ENCODE measurements around the gene CEP290.

The CEP290 gene, protein sequence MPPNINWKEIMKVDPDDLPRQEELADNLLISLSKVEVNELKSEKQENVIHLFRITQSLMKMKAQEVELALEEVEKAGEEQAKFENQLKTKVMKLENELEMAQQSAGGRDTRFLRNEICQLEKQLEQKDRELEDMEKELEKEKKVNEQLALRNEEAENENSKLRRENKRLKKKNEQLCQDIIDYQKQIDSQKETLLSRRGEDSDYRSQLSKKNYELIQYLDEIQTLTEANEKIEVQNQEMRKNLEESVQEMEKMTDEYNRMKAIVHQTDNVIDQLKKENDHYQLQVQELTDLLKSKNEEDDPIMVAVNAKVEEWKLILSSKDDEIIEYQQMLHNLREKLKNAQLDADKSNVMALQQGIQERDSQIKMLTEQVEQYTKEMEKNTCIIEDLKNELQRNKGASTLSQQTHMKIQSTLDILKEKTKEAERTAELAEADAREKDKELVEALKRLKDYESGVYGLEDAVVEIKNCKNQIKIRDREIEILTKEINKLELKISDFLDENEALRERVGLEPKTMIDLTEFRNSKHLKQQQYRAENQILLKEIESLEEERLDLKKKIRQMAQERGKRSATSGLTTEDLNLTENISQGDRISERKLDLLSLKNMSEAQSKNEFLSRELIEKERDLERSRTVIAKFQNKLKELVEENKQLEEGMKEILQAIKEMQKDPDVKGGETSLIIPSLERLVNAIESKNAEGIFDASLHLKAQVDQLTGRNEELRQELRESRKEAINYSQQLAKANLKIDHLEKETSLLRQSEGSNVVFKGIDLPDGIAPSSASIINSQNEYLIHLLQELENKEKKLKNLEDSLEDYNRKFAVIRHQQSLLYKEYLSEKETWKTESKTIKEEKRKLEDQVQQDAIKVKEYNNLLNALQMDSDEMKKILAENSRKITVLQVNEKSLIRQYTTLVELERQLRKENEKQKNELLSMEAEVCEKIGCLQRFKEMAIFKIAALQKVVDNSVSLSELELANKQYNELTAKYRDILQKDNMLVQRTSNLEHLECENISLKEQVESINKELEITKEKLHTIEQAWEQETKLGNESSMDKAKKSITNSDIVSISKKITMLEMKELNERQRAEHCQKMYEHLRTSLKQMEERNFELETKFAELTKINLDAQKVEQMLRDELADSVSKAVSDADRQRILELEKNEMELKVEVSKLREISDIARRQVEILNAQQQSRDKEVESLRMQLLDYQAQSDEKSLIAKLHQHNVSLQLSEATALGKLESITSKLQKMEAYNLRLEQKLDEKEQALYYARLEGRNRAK (N-terminal part only)
- total RNA-seq: 49.0 to 111 (median 70.6) reads per million in 9 experiments

DNA sequence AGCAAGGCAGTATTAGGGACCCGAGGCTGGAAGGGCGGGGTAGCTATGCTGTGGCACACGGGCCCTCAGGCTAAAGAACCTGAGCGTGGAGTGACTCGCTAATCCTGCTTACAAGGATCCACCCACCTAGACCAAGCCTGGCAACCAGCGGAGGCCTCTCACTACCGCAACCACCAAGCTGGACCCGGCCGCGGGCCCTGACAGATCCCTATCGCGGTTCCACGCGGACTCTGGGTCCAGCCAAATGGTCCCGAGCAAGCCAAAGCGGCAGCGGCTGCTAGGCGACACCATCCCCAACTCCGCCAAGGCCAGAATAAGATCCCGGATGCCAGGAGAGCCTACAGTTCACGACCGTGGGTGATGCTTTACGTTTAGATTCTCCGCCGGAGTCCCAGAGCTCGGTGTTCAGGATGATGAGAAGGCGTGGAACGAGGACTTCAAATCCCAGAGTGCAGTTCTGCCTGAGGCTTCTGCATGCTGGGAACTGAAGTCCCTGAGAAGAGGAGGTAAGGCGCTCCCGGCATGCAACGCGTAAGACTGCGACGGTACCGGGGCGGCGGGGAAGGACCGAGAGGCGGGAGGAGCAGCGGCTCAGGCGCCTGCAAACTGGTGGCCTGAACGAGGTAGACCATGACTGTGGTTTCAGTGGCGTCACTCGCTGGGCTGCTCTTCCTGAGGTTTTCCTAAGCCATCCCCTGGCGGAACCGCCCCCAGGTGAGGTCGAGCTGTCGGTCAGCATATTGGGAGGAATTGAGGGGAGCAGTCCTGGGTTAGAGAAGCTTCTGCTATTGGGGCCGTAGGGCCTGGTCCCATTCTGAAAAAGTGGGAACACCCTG lies at the start of gene CEP290, which contains the start of gene TMTC3:
Gene CEP290 (minus strand): TSS at position 315 of the 836 bp plus-strand sequence. CDS start 781 bp downstream, outside the sequence.
Gene TMTC3 (plus strand): TSS at position 534 of the 836 bp plus-strand sequence. CDS start 6,009 bp downstream, outside the sequence.
- H3K9me3 Mint-ChIP-seq: no peaks in the 10 kb centered on the region
- H3K4me1 Mint-ChIP-seq (ENCODE audit: low read depth in 2 of 2): peaks cover 24 to 45% of the 10 kb centered on the region in 2 donors
- H3K36me3 Mint-ChIP-seq (ENCODE audit: insufficient read depth): peaks cover 6% of the 10 kb centered on the region
- H3K27me3 Mint-ChIP-seq: no peaks in the 10 kb centered on the region
- peak within 1 kb of the TSS; percentile 94 to 97 for H3K27ac Mint-ChIP-seq
- ATAC-seq (replicated peaks) (peak; percentile 92), DNase-seq (peak; percentile 89 to 92 (median 91))
- peak within 1 kb of the TSS; percentile 91 to 93 for H3K4me3 Mint-ChIP-seq

DNA sequence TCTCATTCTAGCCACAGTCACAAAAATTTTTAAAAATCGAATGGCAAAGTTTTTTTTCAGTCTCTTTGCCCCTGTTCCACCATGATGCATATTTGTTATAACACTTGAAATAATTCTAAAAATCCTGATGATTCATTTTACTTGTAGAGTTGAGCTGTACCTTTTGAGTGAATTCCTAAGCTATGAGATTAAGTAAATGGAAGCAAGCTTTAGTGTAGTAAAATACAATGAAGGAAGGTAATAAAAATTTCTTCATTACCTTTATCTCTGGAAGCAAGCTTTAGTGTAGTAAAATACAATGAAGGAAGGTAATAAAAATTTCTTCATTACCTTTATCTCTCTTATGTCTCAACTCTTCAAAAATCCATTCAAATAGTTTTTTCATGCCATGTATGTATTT lies 46.3 kb upstream of the CEP290 start:
- H3K4me1 Mint-ChIP-seq (ENCODE audit: low read depth in 2 of 2): no peaks in the 10 kb centered on the region
- ATAC-seq (replicated peaks): no peak
- peaks cover 18% of the 10 kb centered on the region for H3K36me3 Mint-ChIP-seq (ENCODE audit: insufficient read depth)
- peak overlapping the region in 1 of 2 donors; percentile 41 for H3K27ac Mint-ChIP-seq
- no peak for DNase-seq
- H3K27me3 Mint-ChIP-seq: no peaks in the 10 kb centered on the region
- no peak overlapping the region for H3K4me3 Mint-ChIP-seq
- H3K9me3 Mint-ChIP-seq: no peaks in the 10 kb centered on the region

DNA sequence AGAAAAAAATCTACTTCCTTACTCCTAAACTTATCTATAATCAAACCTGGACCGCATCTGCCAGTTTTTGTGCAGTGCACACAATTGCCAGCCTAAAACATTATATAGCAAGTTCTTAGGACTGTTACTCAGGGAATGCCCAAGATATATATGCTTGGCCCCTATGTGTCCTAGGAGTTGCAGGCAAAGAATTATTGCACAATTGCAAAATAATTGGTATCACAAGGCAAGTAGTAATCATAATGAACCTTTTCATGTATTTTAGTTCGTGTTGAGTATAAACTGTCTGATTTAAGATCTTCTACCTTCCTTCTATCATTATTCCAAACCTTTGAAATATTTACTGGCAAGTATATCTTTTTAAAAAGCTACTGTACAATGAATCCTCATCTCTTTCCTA lies 45.7 kb upstream of the CEP290 start:
- ATAC-seq (replicated peaks) (no peak), DNase-seq (no peak)
- H3K4me1 Mint-ChIP-seq (ENCODE audit: low read depth in 2 of 2): no peaks in the 10 kb centered on the region
- H3K27ac Mint-ChIP-seq: peak overlapping the region in 1 of 2 donors; percentile 41
- no peak overlapping the region for H3K4me3 Mint-ChIP-seq
- peaks cover 18% of the 10 kb centered on the region for H3K36me3 Mint-ChIP-seq (ENCODE audit: insufficient read depth)
- no peaks in the 10 kb centered on the region for H3K27me3 Mint-ChIP-seq
- H3K9me3 Mint-ChIP-seq: no peaks in the 10 kb centered on the region

- H3K9me3 Mint-ChIP-seq: no peaks in the 10 kb centered on the region
- ATAC-seq (replicated peaks) (no peak), DNase-seq (no peak)
- H3K36me3 Mint-ChIP-seq (ENCODE audit: insufficient read depth): peaks cover 11% of the 10 kb centered on the region
- H3K4me3 Mint-ChIP-seq: no peak overlapping the region
- no peaks in the 10 kb centered on the region for H3K4me1 Mint-ChIP-seq (ENCODE audit: low read depth in 2 of 2)
- no peak overlapping the region for H3K27ac Mint-ChIP-seq
- no peaks in the 10 kb centered on the region for H3K27me3 Mint-ChIP-seq
These were observed 44.1 kb upstream of the CEP290 start for GRCh38 chr12:88185988-88186387.

DNA sequence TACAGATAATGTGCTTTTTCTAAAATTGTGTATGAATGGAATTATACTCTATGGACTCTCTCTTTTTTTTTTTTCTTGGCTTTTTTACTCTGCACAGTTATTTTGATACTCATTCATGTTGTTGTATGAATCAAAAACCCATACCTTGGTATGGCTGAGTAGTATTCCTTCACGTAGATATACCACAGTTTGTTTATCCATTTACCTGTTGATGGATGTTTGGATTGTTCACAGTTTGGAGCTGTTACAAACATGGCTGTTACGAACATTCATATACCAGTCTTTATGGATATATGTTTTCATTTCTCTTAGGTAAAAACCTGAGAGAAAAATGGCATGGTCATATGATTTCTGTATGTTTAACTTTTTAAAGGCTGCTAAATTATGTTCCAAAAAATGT lies 43.4 kb upstream of the CEP290 start:
- DNase-seq: no peak
- no peaks in the 10 kb centered on the region for H3K9me3 Mint-ChIP-seq
- no peaks in the 10 kb centered on the region for H3K27me3 Mint-ChIP-seq
- H3K27ac Mint-ChIP-seq: no peak overlapping the region
- no peaks in the 10 kb centered on the region for H3K4me1 Mint-ChIP-seq (ENCODE audit: low read depth in 2 of 2)
- no peak overlapping the region for H3K4me3 Mint-ChIP-seq
- H3K36me3 Mint-ChIP-seq (ENCODE audit: insufficient read depth): peaks cover 9% of the 10 kb centered on the region
- no peak for ATAC-seq (replicated peaks)

- no peak for ATAC-seq (replicated peaks)
- H3K36me3 Mint-ChIP-seq (ENCODE audit: insufficient read depth): peaks cover 13% of the 10 kb centered on the region
- H3K27me3 Mint-ChIP-seq: no peaks in the 10 kb centered on the region
- no peaks in the 10 kb centered on the region for H3K9me3 Mint-ChIP-seq
- no peak overlapping the region for H3K27ac Mint-ChIP-seq
- no peak overlapping the region for H3K4me3 Mint-ChIP-seq
- no peaks in the 10 kb centered on the region for H3K4me1 Mint-ChIP-seq (ENCODE audit: low read depth in 2 of 2)
- DNase-seq: no peak
These were observed 42.3 kb upstream of the CEP290 start for GRCh38 chr12:88184196-88184595.

DNA sequence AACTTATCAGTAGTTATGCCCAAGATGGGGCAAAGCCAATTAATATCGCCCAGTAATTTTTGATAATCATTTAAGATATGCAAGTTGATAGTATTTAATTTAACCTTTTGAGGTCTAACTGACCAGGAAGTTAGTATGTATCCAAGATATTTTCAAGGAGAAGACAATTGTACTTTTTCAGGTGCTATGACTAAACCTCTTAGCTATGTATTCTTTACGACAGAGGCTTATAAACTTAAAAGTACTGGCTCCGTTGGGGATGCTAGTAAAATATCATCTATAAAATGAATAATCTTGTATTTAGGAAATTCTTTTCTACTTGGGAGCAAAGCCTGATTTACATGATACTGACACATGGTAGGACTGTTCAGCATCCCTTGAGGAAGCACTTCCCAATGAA lies 40.5 kb upstream of the CEP290 start:
- no peaks in the 10 kb centered on the region for H3K4me1 Mint-ChIP-seq (ENCODE audit: low read depth in 2 of 2)
- no peaks in the 10 kb centered on the region for H3K27me3 Mint-ChIP-seq
- H3K9me3 Mint-ChIP-seq: no peaks in the 10 kb centered on the region
- peaks cover 7% of the 10 kb centered on the region for H3K36me3 Mint-ChIP-seq (ENCODE audit: insufficient read depth)
- ATAC-seq (replicated peaks): no peak
- no peak for DNase-seq
- no peak overlapping the region for H3K27ac Mint-ChIP-seq
- no peak overlapping the region for H3K4me3 Mint-ChIP-seq

- H3K4me1 Mint-ChIP-seq (ENCODE audit: low read depth in 2 of 2): no peaks in the 10 kb centered on the region
- H3K36me3 Mint-ChIP-seq (ENCODE audit: insufficient read depth): peaks cover 12% of the 10 kb centered on the region
- no peaks in the 10 kb centered on the region for H3K9me3 Mint-ChIP-seq
- ATAC-seq (replicated peaks): no peak
- DNase-seq: no peak
- no peak overlapping the region for H3K27ac Mint-ChIP-seq
- no peak overlapping the region for H3K4me3 Mint-ChIP-seq
- H3K27me3 Mint-ChIP-seq: no peaks in the 10 kb centered on the region
These were observed 40.0 kb upstream of the CEP290 start for GRCh38 chr12:88181881-88182280.

- no peaks in the 10 kb centered on the region for H3K9me3 Mint-ChIP-seq
- no peaks in the 10 kb centered on the region for H3K27me3 Mint-ChIP-seq
- peaks cover 24% of the 10 kb centered on the region for H3K36me3 Mint-ChIP-seq (ENCODE audit: insufficient read depth)
These were observed 37.6 kb upstream of the CEP290 start for GRCh38 chr12:88179436-88180014.

DNA sequence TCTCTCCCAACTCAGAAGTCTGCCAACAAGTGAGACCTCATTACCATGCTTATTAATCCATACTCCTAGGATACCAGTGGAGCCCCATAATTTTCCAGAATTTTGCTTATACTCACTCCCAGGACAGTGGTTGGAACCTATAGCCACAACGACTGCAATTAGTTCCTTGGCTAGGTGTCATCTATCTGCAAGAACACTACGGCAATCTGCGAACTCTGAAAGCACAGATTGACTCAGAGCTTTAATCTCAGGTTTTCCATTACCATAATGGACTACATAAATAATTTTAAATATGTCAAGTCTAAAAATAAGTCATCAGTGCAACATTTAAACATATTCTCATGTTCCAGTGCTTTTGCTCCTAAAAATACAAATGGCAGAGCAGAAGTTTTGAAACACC lies 33.7 kb upstream of the CEP290 start:
- Mint-ChIP-seq H3K9me3 (no peaks in the 10 kb centered on the region), H3K36me3 (ENCODE audit: insufficient read depth) (peaks cover 40% of the 10 kb centered on the region)
- DNase-seq: no peak

More at GRCh38 chr12:88179436-88180014, 37.6 kb upstream of the CEP290 start:
- no peak overlapping the region for H3K4me3 Mint-ChIP-seq
- H3K27ac Mint-ChIP-seq: no peak overlapping the region
- H3K4me1 Mint-ChIP-seq (ENCODE audit: low read depth in 2 of 2): no peaks in the 10 kb centered on the region
- ATAC-seq (replicated peaks) (no peak), DNase-seq (no peak)

GRCh38 chr12:88172844-88173407 lies 31.0 kb upstream of the CEP290 start:
- no peak for ATAC-seq (replicated peaks)
- H3K27ac Mint-ChIP-seq: no peak overlapping the region
- no peak for DNase-seq
- peaks cover 38% of the 10 kb centered on the region for H3K36me3 Mint-ChIP-seq (ENCODE audit: insufficient read depth)
- H3K27me3 Mint-ChIP-seq: no peaks in the 10 kb centered on the region
- H3K9me3 Mint-ChIP-seq: no peaks in the 10 kb centered on the region
- no peaks in the 10 kb centered on the region for H3K4me1 Mint-ChIP-seq (ENCODE audit: low read depth in 2 of 2)
- H3K4me3 Mint-ChIP-seq: no peak overlapping the region

More for the DNA sequence above, 33.7 kb upstream of the CEP290 start:
- no peak for ATAC-seq (replicated peaks)
- Mint-ChIP-seq H3K4me1 (ENCODE audit: low read depth in 2 of 2) (no peaks in the 10 kb centered on the region), H3K27ac (no peak overlapping the region), H3K27me3 (no peaks in the 10 kb centered on the region), H3K4me3 (no peak overlapping the region)

DNA sequence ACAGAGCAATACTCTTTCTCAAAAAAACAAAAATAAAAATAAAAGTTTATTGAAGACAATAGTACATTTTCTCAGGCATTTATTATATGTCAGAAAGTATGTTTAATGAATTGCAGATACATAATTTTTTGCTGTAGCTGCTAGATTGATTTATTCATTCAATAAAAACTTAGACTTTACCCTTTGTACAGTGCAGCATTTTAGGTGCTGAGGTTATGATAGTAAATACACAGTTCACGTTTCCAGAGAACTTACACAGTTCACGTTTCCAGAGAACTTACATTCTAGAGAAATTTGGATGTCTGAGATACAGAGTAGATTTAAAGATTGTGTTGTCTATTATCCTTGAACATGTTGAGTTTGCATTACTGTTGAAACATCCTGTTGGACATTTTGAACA lies 25.5 kb upstream of the CEP290 start:
- no peak for DNase-seq
- Mint-ChIP-seq H3K9me3 (no peaks in the 10 kb centered on the region), H3K27ac (no peak overlapping the region), H3K27me3 (no peaks in the 10 kb centered on the region), H3K4me3 (no peak overlapping the region), H3K36me3 (ENCODE audit: insufficient read depth) (peaks cover 25% of the 10 kb centered on the region), H3K4me1 (ENCODE audit: low read depth in 2 of 2) (no peaks in the 10 kb centered on the region)
- no peak for ATAC-seq (replicated peaks)

All from effector memory CD8-positive, alpha-beta T cell (primary cell).